Measurements from ENCODE around the gene MRPL20. TPM values are rescaled to one million over a fixed set of nuclear protein-coding genes. Genes with fewer than 3 reads are reported as not detected.
A peak's percentile ranks its signal among the peaks of the same experiment; 100 is the strongest.
"Not testable (repeated sequence)": the region's sequence is repeated elsewhere in the genome, so short reads cannot be mapped to it uniquely, and the experiment has no call there.

The MRPL20 gene
- total RNA-seq, 1 experiment from 2014 or later = 126 TPM

DNA sequence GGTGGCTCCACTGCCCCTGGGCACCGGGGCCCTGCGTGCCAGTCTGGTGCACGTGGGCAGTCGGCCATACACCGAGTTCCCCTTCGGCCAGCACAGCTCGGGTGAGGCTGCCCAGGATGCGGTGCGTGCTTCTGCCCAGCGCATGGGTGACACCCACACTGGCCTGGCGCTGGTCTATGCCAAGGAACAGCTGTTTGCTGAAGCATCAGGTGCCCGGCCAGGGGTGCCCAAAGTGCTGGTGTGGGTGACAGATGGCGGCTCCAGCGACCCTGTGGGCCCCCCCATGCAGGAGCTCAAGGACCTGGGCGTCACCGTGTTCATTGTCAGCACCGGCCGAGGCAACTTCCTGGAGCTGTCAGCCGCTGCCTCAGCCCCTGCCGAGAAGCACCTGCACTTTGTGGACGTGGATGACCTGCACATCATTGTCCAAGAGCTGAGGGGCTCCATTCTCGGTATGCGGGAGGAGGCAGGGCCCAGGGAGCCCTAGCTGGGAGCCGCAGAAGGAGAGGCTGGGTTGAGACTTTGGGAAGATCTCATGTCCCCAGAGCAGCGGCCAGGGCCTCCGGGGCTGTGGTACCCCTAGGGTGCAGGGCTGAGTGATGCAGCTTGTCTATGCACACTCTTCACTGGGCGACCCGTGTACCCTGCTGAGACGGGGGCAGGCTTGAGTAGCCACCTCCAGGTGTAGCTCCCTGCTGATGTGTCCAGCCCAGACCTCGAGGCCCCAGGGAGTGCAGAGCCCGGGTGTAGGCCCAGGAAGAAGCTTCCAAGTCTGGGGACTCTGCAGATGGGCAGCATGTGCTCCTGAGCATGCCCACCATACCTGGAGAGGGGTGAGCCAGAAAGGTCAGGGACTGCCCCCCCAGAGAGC, 30.2 kb upstream of the MRPL20 start:
- DNase-seq (ENCODE audit: low read depth) = no peak

DNA sequence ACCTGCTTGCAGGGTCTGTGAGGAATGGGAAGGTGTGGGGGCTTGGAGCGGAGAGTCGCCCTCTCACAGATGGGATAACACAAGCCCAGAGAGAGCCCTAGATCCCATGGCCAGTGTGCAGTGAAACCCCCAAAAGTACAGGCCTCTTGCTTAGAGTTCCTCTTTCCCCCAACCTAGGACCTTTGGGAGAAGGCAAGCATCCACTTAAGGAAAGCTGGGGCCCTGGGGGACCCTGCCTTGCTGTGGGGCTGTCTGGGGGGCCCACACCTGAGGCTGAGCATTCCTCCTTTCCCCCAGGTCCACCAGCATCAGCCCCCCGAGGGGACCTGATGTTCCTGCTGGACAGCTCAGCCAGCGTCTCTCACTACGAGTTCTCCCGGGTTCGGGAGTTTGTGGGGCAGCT, 29.5 kb upstream of the MRPL20 start:
- no peak for DNase-seq (ENCODE audit: low read depth)

DNA sequence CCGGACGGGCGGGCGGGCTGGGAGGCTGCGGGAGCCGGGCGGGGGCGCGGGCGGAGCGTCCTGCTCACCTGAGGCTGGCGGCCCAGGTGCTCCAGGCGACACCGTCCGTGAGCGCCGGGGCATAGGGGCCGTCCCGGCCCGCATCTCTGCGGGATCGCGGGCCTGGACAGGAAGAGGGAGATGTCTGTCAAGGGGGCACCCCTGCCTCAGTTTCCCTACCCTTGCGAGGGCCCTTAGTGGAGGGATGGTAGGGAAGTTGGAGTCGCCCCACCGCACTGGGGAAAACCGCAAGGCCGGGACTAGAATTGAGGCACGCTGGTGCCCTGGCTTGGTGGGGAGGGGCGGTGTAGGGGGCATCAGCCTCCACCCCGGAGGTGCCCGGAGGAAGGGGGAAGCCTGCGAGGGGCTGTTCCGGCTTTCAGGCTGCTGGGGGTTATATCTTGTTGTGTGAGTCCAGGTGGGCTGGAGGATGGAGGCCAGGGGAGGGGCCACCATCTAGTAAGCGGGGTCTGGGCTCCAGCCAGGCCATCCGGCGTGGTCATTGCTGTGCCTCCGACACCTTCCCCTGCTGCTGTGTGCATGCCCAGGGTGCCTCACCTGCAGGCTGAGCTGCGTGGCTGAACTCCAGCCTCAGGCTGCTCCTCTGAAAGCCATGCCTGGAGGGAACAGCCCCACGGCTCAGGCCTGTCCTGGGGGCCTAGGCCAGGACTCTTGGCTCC, 29.0 kb upstream of the MRPL20 start:
- DNase-seq (ENCODE audit: low read depth) = no peak

DNA sequence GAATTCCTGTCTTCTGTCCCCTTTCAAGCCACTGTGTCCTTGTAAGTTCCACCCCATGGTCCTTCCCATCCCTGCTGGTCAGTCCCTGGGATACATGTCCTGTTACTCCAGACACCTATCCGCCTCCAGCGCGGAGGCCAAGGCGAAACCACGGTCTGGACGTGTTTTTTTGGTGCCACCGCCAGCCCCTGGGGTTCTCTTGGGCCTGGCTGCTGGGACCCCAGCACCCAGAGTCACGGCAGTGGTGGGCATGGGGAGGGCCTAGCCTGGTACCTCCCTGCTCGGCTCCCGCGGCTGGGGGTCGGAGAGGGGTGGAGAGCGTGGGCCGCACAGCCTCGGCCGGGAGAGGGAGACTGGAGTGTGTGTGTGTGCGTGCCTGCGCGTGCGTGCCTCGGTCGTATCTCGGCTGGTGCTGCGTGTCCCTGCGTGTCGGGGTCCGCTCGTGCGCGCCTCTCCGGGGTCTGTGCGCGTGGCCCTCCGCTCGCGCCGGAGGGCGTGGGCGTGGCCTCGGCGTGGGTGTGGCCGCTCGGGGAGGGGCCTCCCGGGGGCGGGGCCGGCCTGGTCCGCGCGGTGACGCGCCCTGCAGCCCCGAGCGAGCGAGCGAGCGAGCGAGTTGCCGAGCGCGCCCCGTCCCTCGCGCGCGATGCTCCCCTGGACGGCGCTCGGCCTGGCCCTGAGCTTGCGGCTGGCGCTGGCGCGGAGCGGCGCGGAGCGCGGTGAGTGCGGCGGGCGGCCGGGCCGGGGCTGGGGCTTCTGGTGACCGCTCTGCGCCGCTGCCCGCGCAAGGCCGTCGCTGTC, 28.2 kb upstream of the MRPL20 start, which contains the start of gene VWA1:
TSS of gene VWA1 (plus strand) at position 585 of the 798 bp plus-strand sequence. CDS start at position 644, 59 bp downstream.
- DNase-seq (ENCODE audit: low read depth) = no peak

DNA sequence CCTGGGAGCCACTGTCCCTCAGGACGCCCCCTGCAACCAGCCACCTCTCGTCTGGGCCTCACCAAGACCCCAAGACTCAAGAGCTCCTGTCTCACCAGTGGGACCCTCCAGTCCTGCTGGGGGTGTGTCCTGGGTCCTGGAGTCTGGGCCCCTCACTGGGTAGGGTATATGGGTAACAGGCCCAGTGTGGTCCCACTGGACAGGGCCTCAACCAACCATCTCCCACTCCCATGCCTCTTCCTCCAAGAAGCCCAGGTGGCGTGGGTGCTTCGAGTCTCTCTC, 27.7 kb upstream of the MRPL20 start:
- DNase-seq (ENCODE audit: low read depth) = no peak

DNA sequence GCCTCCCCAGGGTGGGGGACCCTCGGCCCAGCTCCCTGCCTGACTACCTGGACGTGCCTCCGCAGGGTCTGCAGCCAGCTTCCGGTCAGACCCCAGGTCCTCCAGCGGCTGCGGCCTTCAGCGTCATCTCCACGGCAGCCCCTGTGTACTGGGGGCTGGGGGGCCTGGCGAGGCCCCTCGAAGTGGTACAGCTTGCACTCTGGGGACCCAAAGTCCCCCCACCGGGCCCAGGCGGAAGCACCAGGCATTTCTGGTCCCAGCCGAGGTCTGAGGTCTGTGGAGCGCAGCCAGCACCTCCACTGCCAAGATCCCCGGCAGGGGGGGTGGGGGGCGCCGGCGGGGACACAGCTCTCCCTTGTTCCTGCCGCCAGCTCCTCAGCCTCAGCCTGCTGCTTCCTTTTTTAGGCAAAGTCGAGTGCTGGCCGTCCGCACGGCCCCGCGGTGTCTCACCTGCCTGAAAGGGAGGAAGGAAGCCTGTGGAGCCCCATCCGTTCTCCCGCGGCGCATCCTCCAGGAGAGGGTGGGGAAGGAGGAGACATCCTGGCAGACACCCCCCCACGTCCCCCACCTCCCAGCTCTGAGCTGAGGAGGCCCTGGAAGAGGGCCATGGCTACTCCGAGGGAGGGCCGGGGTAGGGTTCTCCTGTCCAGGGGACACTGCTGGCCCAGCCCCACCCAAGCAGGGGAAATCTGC, 27.2 kb upstream of the MRPL20 start:
- DNase-seq (ENCODE audit: low read depth) = no peak

DNA sequence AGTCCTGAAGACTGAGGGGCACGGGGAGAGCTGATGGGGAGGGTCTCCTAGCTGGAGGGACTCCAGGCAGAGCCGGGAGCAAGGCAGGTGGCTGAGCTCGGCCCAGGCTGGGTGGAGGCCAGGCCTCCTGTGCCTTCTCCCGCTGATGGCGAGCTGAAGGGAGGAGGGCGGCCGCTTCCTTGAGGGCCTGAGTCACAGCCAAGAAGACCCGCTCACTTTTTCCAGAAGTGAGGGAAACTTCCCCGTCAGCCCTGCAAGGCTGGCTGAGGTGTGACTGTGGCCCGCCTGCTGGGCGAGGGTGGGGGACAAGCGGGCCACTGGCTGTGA, 26.7 kb upstream of the MRPL20 start:
- no peak for DNase-seq (ENCODE audit: low read depth)

DNA sequence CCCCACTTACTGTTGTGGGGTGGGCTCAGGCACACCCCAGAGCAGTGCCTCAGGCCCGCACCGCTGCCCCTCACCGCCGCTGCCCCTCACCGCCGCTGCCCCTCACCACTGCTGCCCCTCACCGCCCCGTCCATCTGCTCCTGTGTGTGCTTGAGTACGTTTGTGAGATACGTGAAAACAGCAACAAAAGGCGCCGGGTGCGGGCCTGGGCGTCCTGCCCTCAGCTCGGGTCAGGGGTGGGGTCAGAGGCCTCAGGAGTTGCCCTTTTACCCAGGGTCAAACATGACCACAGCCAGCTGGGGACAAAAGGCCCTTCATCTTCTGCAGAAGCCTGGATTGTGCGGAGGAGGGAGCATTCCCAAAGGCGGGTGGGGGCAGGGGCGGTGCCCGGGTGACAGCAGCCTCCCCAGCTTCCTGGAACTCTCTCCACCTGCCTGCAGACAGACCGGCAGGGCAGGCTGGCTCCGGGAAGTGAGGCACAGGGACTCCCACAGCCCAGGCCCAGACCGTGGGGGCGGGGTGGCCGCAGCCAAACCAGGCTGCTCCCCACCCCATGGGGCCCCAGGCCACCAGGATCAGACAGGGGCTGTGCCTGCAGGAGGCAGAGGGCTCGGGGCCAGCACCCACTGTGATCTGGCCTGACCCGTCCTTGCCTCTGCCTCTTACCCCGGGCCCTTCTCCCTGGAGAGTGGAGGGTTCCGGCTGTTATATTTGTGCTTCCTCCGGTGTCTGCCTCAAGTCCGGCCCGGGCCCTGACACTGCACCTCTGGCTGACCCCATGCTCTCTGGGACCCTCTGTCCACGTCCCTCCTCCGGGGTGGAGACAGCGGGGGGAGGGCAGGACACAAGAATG, 26.1 kb upstream of the MRPL20 start:
- DNase-seq (ENCODE audit: low read depth) = no peak

DNA sequence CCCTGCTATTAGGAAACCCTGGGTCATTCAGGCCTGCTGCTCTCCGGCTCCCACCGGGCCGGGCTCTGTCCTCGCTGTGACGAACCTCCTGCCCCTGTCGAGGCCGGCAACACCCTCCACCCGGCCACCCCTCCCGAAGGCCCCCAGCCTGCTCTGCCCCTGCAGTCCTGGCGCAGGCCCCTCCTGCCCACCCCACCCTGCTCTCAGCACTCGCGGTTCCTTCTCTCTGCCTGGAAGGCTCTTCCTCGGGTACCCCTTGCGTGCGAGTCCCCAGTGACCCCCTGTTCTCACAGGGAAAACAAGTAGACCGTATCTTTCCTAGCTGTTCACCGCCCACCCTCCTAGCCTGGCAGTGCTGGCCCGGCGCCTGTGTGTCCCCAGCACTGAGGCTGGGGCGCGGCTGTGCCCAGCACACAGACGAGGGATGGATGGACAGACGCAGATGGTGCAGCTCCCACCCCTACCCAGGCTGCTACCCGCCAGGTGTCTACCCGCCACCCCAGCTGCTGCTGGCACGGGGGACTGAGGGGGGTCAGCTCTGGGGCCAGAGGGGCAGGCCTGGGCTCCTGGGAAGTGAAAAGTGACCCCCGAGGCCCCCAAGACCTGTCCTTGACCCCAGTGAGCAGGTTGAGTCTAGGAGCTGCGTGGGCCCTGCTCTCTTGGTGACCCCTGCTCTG, 25.3 kb upstream of the MRPL20 start:
- DNase-seq (ENCODE audit: low read depth) = no peak

DNA sequence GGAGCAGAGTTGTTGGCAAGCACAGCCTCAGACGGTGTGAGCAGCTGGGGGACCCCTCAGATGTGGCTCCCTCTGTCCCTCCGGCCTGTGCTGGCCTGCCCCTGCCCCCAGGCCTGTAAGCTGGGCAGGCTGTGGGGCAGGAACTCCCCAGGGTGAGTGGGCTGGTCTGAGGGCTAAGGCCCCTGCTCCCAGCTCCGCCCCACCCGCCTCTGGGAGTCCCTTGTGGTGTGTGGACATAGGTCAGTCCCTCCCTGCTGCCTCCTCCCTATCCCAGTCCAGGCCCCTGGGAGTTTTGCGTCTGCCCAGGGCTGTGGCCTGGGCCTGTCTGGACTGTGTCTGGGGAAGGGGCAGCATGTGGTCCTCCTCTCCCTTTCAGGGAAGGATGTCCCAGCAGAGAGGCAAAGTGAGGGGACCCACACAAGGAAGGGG, 24.8 kb upstream of the MRPL20 start:
- DNase-seq (ENCODE audit: low read depth) = no peak

DNA sequence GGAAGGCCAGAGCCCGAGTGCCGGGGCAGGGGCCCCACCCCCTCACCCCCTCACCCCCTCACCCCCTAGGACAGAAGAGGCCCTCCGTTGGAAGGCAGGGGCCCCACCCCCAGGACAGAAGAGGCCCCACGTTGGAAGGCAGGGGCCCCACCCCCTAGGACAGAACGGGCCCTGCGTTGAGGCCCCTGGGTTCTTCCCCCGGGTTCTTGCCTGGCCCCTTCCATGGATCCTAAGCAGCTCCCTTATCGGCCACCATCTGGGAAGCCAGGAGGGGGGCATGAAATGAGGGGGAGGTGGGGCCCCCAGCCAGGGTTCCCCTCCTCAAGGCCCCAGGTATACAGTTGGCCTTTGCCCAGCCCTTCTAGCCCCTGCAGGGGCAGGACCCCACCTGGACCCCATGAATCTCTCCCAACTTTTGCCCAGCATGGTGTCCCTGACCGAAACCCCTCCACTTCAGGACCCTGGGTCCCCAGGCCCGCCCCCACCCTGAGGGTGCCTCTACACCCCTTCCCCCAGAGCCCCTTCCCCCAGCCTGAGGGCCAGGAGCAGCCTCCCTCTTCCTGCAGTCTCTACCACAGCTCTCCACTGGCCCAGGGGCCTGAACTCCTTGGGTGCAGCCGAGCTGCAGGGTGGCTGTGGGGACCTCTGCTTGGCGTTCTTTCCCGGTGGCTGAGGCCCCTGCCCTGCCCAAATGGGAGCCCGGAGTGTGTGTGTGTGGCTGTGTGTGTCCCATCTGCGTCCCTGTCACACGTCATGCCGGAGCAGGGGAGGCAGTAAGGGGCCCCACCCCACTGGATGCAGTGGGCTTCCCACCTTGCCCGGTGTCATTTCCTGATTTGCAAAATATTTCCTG, 24.1 kb upstream of the MRPL20 start:
- DNase-seq (ENCODE audit: low read depth) = no peak

DNA sequence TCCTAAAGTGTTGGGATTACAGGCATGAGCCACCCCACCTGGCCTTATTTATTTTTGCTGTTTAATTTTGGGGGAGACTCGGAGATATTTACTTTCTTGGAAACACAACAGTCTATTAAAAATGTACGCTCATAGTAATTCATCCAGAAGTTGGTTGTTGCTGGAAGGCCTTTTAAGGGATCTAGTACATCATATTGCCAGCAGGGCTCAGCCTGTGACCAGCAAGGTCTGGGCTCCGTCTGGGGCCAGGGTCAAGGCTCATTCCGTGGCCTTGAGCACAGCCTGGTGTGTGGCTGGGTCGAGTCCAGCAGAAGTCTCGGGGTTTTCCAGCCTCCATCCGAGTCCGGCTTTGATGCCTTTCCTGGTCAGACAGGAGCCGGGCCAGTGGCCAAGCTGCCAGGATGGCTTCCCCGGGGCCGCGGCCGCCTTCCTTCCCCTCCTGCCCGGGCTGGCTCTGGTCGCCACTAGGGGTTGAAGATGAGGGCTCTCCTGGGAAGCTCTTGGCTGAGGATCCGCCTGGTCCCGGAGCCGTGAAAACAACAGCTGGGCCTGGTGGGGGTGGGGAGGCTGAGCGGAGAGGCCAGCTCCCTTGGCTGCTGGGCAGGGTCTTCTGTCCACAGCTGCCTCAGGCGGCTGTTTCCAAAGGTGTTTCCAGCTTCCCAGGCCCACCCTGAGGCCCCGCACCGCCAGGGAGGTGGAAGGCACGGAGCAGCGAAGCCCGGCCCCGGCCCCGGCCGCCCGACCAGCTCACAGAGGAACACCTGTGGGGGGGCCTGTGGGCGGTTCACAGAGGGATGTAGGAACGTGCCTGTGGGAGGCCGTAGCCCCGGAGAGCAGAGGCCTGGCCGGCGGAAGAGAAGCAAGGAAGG, 23.3 kb upstream of the MRPL20 start:
- peak; percentile 75 for DNase-seq (ENCODE audit: low read depth)

DNA sequence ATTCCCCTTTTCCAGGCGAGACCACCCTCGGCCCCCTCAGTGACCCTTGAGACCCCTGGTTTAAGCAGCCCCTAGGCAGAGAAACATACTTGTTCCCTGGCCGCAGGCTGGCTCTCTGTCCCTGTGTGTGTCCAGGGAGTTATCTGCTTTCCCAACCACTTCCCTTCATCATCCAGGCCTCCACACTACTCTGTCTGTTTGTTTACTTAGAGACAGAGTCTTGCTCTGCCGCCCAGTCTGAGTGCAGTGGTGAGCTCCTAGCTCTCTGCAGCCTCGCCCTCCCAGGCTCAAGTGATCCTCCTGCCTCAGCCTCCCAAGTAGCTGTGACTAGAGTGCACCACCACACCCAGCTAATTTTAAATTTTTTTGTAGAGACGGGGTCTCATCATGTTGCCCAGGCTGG, 22.6 kb upstream of the MRPL20 start:
- DNase-seq (ENCODE audit: low read depth) = no peak

DNA sequence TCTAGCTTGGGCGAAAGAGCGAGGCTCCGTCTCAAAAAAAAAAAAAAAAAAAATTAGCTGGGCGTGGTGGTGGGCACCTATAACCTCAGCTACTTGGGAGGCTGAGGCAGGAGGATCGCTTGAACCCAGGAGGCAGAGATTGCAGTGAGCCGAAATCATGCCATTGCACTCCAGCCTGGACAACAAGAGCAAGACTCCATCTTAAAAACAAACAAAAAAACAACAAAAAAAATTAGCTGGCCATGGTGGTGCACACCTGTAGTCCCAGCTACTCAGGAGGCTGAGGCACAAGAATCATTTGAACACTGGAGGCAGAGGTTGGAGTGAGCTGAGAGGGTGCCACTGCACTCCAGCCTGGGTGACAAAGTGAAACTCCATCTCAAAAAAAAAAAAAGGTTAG, 21.9 kb upstream of the MRPL20 start:
- DNase-seq (ENCODE audit: low read depth) = not testable (repeated sequence)

DNA sequence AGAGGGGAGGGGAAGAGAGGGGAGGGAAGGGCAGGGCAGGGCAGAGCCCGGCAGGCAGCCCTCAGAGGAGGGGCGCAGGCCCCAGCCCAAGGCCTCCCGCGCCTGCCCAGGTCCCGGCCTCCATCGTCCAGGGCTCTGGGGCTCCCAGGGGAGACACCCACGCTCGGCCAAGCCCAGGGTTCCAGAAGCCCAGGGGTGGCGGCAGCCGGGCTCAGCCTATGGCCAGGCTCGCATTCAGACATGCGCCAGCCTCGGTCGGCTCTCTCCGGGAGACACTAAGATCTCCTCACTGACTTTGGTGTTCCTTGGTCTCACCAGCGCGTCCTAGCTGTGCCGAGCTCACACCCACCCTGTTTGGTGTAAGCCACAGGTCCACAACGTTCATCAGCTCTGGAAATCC, 21.1 kb upstream of the MRPL20 start:
- DNase-seq (ENCODE audit: low read depth) = no peak

DNA sequence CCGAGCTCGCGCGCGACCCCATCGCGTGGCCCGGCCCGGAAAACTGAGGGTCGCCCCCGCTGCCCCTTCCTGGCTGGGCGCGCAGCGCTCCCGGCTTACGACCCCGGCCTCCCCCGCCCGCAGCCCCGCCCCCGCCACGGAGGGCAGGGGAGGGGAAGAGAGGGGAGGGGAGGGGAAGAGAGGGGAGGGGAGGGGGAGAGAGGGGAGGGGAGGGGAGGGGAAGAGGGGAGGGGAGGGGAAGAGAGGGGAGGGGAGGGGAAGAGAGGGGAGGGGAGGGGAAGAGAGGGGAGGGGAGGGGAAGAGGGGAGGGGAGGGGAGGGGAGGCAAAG, 20.7 kb upstream of the MRPL20 start:
- DNase-seq (ENCODE audit: low read depth) = no peak

DNA sequence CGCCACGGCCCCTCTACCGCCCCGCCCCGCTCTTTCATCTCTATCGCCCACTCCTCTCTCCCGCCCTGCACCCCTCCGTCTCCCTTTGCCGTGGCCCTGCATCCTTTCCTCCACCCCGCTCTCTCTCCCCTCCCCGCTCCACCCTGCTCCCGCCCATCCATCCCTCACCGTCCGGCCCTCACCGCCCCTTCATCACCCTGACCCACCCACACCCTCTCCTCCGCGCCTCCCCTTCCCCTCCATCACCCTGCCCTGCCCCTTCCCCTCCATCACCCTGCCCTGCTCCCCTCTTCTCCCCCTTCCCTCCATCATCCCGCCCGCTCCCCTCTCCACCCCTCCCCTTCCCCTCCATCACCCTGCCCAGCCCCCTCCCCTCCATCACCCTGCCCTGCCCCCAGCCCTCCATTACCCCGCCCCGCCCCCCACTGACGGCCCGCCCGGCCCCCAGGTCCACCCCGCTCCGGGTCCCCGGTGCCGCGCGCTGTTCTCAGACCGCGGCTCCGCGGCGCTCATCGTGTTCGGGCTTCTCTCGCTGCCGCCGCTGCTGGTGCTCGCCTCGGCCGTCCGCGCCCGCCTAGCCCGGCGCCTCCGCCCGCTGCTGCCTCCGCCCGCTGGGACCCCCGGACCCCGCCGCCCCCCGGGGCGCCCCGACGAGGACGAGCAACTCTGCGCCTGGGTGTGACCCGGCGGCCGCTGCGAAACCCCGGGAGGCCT, 20.2 kb upstream of the MRPL20 start:
- no peak for DNase-seq (ENCODE audit: low read depth)
